Measurements from ENCODE around the gene APOBEC2.

Gene APOBEC2

GRCh38 chr6:41103847-41104246 is 50.8 kb downstream of the APOBEC2 start:
- in situ Hi-C loops (cut with MboI; ENCODE audit: low sequenced_read_pairs, unreplicated experiment) = no loop called here
- DNase-seq (ENCODE audit: low spot score) = no peak
- TF ChIP-seq, protein P1, sequence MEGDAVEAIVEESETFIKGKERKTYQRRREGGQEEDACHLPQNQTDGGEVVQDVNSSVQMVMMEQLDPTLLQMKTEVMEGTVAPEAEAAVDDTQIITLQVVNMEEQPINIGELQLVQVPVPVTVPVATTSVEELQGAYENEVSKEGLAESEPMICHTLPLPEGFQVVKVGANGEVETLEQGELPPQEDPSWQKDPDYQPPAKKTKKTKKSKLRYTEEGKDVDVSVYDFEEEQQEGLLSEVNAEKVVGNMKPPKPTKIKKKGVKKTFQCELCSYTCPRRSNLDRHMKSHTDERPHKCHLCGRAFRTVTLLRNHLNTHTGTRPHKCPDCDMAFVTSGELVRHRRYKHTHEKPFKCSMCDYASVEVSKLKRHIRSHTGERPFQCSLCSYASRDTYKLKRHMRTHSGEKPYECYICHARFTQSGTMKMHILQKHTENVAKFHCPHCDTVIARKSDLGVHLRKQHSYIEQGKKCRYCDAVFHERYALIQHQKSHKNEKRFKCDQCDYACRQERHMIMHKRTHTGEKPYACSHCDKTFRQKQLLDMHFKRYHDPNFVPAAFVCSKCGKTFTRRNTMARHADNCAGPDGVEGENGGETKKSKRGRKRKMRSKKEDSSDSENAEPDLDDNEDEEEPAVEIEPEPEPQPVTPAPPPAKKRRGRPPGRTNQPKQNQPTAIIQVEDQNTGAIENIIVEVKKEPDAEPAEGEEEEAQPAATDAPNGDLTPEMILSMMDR (IDR thresholded peaks at IDR 0.05; ENCODE audit: borderline replicate concordance, control extremely low read depth, extremely low read depth, insufficient read depth, missing control alignments) = no peak

GRCh38 chr6:41111017-41111416 is 58.0 kb downstream of the APOBEC2 start:
- TF ChIP-seq, protein P1 (IDR thresholded peaks at IDR 0.05; ENCODE audit: borderline replicate concordance, control extremely low read depth, extremely low read depth, insufficient read depth, missing control alignments) = no peak
- in situ Hi-C loops (cut with MboI; ENCODE audit: low sequenced_read_pairs, unreplicated experiment) = no loop called here
- no peak for DNase-seq (ENCODE audit: low spot score)

All from GM13976 (cell line).